Raji (cell line): ENCODE results near the gene MAK.
A peak's percentile ranks its signal among the peaks of the same experiment; 100 is the strongest.

Experiments
- POLR2A ChIP-seq: IDR thresholded peaks from 2 replicates; pipeline ENCODE4 v1.6.1; 2011; ENCODE audit warnings: low read depth, low read length, control low read depth; ENCODE audit not compliant: insufficient read depth

MAK gene

DNA sequence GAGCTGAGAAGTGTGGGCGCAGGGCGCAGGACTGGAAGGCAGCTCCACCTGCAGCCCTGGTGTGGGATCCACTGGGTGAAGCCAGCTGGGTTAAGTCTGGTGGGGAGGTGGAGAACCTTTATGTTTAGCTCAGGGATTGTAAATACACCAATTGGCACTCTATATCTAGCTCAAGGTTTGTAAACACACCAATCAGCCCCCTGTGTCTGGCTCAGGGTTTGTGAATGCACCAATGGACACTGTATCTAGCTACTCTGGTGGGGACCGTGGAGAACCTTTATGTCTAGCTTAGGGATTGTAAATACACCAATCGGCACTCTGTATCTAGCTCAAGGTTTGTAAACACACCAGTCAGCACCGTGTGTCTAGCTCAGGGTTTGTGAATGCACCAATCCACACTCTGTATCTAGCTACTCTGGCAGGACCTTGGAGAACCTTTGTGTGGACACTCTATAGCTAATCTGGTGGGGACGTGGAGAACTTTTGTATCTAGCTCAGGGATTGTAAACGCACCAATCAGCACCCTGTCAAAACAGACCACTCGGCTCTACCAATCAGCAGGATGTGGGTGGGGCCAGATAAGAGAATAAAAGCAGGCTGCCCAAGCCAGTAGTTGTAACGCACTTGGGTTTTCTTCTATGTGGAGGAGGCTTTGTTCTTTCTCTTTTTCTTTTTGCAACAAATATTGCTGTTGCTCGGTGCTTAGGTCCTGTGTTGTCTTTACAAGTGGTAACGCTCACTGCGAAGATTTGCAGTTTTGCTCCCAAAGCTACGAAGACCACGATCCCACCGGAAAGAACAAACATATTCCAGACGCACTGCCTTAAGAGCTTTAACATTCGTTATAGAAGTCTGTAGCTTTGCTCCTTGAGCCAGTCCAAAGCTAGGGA is 117.1 kb downstream of the MAK start:
- TF ChIP-seq POLR2A = 0 out of 2 replicates have a peak, but pooled peaks have one; percentile 28

DNA sequence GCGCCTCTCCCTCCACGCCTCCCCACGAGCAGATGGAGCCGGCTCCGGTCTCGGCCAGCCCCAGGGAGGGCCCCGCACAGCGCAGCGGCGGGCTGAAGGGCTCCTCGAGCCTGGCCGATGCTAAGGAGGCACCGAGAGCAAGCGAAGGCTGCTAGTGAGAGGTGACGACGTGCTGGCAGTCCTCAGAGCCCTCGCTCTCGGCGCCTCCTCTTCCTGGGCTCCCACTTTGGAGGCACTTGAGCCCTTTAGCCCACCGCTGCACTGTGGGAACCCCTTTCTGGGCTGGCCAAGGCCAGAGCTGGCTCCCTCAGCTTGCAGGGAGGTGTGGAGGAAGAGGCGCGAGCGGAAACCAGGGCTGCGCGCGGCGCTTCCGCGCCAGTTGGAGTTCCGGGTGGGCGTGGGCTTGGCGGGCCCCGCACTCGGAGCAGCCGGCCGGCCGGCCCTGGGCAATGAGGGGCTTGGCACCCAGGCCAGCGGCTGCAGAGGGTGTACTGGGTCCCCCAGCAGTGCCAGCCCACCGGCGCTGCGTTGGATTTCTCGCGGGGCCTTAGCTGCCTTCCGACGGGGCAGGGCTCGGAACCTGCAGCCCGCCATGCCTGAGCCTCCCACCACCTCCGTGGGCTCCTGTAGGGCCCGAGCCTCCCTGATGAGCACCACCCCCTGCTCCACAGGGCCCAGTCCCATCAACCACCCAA is 117.9 kb downstream of the MAK start:
- no peak for TF ChIP-seq POLR2A

DNA sequence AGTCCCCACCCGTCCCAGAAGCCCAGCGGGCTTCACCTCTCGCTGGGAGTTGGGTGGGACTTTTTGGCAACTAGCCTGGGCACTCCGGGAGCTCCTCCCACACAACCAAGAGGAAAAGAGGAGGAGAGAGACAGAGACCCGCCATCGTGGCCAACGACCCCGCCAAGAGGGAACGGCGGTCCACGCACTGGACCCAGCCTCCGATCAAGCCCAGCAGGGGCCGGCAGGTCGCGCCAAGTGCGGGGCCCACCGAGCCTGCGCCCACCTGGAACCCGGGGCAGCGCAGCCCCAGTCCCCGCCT is 118.4 kb downstream of the MAK start:
- no peak for TF ChIP-seq POLR2A

DNA sequence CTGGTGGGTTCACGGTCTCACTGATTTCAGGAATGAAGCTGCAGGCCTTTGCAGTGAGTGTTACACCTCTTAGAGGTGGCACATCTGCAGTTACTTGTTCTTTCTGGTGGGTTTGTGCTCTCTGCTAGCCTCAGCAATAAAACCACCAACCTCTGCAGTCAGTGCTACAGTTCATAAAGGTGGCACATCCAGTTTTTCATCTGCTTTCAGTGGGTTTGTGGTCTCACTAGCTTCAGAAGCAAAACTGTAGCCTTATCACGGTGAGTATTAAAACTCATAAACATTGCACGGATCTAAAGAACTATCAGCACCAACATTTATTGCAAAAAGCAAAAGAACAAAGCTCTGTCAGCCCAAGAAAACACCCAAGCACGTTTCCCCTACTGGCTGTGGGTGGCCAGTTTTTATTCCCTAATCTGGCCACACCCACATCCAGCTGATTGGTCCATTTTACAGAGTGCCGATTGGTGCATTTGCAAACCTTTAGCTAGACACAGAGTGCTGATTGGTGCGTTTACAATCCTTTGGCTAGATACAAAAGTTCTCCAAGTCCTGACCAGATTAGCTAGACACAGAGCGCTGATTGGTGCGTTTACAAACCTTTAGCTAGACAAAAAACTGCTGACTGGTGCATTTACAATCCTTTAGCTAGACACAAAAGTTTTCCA is 118.9 kb downstream of the MAK start:
- no peak for TF ChIP-seq POLR2A

GRCh38 chr6:10713962-10714361 is 124.4 kb downstream of the MAK start:
- TF ChIP-seq POLR2A = no peak
